Suprapubic skin (tissue), 3 donors: Measurements from ENCODE around the gene SLC9C1.

Experiments used
- CTCF ChIP-seq, 2 donors: fragments of 200-600 bp in 1 of 2; fragments of 450-650 bp in 1 of 2; sonication (generic) in 1 of 2; IDR thresholded peaks; one replicate each; pipeline ENCODE4 v1.5.1; 2016 to 2019; ENCODE audit warnings: antibody characterized with exemption in 2 of 2, mild to moderate bottlenecking in 1 of 2, moderate library complexity in 1 of 2
- POLR2A ChIP-seq, 2 donors: fragments of 450-650 bp; IDR thresholded peaks; one replicate each; pipeline ENCODE4 v1.6.1; 2017; ENCODE audit warnings: antibody characterized with exemption in 2 of 2, mild to moderate bottlenecking in 2 of 2, moderate library complexity in 2 of 2

DNA sequence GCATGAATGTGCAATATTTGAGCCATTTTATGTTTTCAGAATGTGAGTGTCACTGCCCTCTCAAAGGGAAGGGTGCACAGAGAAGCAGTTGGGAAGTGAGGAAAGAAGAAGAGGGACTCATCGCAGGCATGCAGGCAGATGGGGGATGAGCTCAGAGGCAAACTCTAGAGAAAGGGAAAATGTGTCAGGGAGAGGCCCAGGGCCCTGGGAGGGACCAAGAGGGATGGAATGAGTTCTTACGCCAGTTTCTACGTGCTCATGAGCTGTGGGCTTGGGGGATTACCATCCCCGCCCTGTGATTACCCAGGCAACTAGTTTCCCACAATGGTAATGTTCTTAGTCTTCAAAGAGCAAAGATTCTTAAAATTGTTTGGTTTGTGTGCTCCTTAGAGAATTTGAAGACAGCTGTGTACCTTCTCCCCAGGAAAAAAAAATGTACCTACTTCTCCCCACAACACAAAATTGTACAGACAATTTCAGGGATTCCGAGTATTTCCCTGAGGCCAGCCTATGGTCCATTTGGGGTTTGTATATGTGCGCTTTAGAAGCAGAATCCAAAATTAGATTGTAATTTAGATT is 178.8 kb downstream of the SLC9C1 start:
- TF ChIP-seq CTCF (IDR thresholded peaks at IDR 0.05) (no peak), POLR2A (IDR thresholded peaks at IDR 0.05) (no peak)
